ENCODE measurements around the gene LRRC27.
A peak's percentile ranks its signal among the peaks of the same experiment; 100 is the strongest.

Gene LRRC27

GRCh38 chr10:132390170-132390920 is 58.4 kb downstream of the LRRC27 start:
- DNase-seq (ENCODE audit: low read depth in 3 of 3), result no peak

- DNase-seq (ENCODE audit: low read depth in 3 of 3), result no peak
Observed at GRCh38 chr10:132390921-132391675, 59.1 kb downstream of the LRRC27 start.

- no peak for DNase-seq (ENCODE audit: low read depth in 3 of 3)
Observed at GRCh38 chr10:132391676-132392020, 59.7 kb downstream of the LRRC27 start.

GRCh38 chr10:132392184-132392800 is 60.3 kb downstream of the LRRC27 start:
- DNase-seq (ENCODE audit: low read depth in 3 of 3), result no peak

- DNase-seq (ENCODE audit: low read depth in 3 of 3), result no peak
Observed at GRCh38 chr10:132392811-132393694, 61.1 kb downstream of the LRRC27 start.

GRCh38 chr10:132393695-132394181 is 61.7 kb downstream of the LRRC27 start:
- DNase-seq (ENCODE audit: low read depth in 3 of 3), result no peak

GRCh38 chr10:132394201-132394811 is 62.3 kb downstream of the LRRC27 start:
- DNase-seq (ENCODE audit: low read depth in 3 of 3), result no peak

- no peak for DNase-seq (ENCODE audit: low read depth in 3 of 3)
Observed at GRCh38 chr10:132394936-132395703, 63.1 kb downstream of the LRRC27 start.

- DNase-seq (ENCODE audit: low read depth in 3 of 3), result no peak
Observed at GRCh38 chr10:132395704-132396493, 63.9 kb downstream of the LRRC27 start.

- peak in 1 of 3 experiments; percentile 48 for DNase-seq (ENCODE audit: low read depth in 3 of 3)
Observed at GRCh38 chr10:132396494-132397035, 64.6 kb downstream of the LRRC27 start.

- DNase-seq (ENCODE audit: low read depth in 3 of 3), result peak in 1 of 3 experiments; percentile 50
Observed at GRCh38 chr10:132397036-132397541, 65.1 kb downstream of the LRRC27 start, which contains the start of gene PWWP2B. PWWP2B (plus strand) TSS chr10:132397200; CDS start chr10:132397227, 27 bp downstream.

GRCh38 chr10:132397671-132398565 is 65.9 kb downstream of the LRRC27 start:
- peak in 1 of 3 experiments; percentile 50 for DNase-seq (ENCODE audit: low read depth in 3 of 3)

- DNase-seq (ENCODE audit: low read depth in 3 of 3), result no peak
Observed at GRCh38 chr10:132398566-132398991, 66.6 kb downstream of the LRRC27 start.

GRCh38 chr10:132399117-132400035 is 67.4 kb downstream of the LRRC27 start:
- DNase-seq (ENCODE audit: low read depth in 3 of 3), result no peak

GRCh38 chr10:132400041-132400546 is 68.1 kb downstream of the LRRC27 start:
- no peak for DNase-seq (ENCODE audit: low read depth in 3 of 3)

GRCh38 chr10:132400547-132401151 is 68.7 kb downstream of the LRRC27 start:
- no peak for DNase-seq (ENCODE audit: low read depth in 3 of 3)

Measured in stimulated activated CD4-positive, alpha-beta T cell treated with anti-CD3 and anti-CD28 coated beads, TNF-alpha, amount 100 ng/mL, for 24 hours (primary cell).